Fibroblast of the conjunctiva (primary cell): ENCODE data around the gene FNDC11.

ENCODE experiments used
- DNase-seq: peaks from one replicate; pipeline ENCODE4 v3.0.0-alpha.2; 2010; ENCODE audit warnings: low read depth

FNDC11 gene

GRCh38 chr20:63540417-63541186 lies 13.4 kb upstream of the FNDC11 start:
- DNase-seq, result no peak

- no peak for DNase-seq
Measured at GRCh38 chr20:63541371-63541770, 12.6 kb upstream of the FNDC11 start.

- DNase-seq, result no peak
Measured at GRCh38 chr20:63542031-63542559, 11.9 kb upstream of the FNDC11 start.

- no peak for DNase-seq
Measured at GRCh38 chr20:63542696-63543095, 11.3 kb upstream of the FNDC11 start.

GRCh38 chr20:63543131-63543530 lies 10.8 kb upstream of the FNDC11 start:
- no peak for DNase-seq

- no peak for DNase-seq
Measured at GRCh38 chr20:63543733-63544132, 10.2 kb upstream of the FNDC11 start.

- DNase-seq, result no peak
Measured at GRCh38 chr20:63544241-63544957, 9.6 kb upstream of the FNDC11 start.

- no peak for DNase-seq
Measured at GRCh38 chr20:63544958-63545516, 8.9 kb upstream of the FNDC11 start.

- no peak for DNase-seq
Measured at GRCh38 chr20:63545814-63546213, 8.1 kb upstream of the FNDC11 start.

GRCh38 chr20:63546256-63546955 lies 7.6 kb upstream of the FNDC11 start:
- no peak for DNase-seq

- no peak for DNase-seq
Measured at GRCh38 chr20:63546956-63547724, 6.8 kb upstream of the FNDC11 start.

- no peak for DNase-seq
Measured at GRCh38 chr20:63547725-63548480, 6.1 kb upstream of the FNDC11 start, which contains the start of gene SRMS. SRMS (minus strand) TSS chr20:63547749; CDS start chr20:63547463, 286 bp downstream.

GRCh38 chr20:63548542-63548941 lies 5.4 kb upstream of the FNDC11 start:
- no peak for DNase-seq

- no peak for DNase-seq
Measured at GRCh38 chr20:63549019-63549418, 4.9 kb upstream of the FNDC11 start.

- DNase-seq, result no peak
Measured at GRCh38 chr20:63549679-63550282, 4.2 kb upstream of the FNDC11 start.

- DNase-seq, result no peak
Measured at GRCh38 chr20:63551068-63551467, 2.9 kb upstream of the FNDC11 start.

- DNase-seq, result no peak
Measured at GRCh38 chr20:63552481-63553249, 1.3 kb upstream of the FNDC11 start.

- peak; percentile 69 for DNase-seq
Measured at GRCh38 chr20:63553251-63553932, 567 bp upstream of the FNDC11 start.
